CD4-positive, alpha-beta T cell treated with Interleukin-21 for 1 hour (primary cell): ENCODE results near the gene TMEM51.

ENCODE experiments used
- DNase-seq: peaks from one replicate; pipeline ENCODE4 v3.0.0-alpha.2; 2020

The TMEM51 gene

GRCh38 chr1:15179485-15179883 is 25.9 kb downstream of the TMEM51 start:
- DNase-seq: no peak

- no peak for DNase-seq
Measured at GRCh38 chr1:15180189-15180588, 26.6 kb downstream of the TMEM51 start.

DNA sequence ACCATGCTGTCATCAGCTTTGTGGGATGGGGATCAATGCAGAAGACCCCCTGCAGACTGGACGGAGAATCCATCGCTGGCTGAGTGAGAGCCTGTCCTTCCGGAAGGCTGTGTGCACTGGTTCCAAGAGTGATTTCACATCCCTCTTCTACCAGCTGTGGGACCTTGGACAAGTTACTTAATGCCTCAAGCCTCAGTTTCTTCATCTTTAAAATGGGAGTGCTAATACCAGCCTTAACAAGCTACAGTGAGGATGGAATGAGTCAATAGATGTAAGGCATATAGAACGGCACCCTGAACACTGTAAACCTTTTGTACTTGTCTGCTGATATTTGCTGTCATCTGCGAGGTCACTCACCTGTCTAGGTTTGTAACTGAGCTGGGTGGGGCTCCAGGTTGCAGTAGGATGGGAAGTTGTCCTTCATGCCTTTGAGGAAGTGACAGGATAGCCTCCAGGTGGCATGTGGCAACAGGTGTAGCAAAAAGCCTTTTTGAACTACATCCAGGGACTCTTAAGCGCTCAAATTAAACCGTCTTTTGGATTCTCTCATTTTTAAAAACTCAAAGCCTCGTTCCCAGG is 27.5 kb downstream of the TMEM51 start:
- DNase-seq: no peak

DNA sequence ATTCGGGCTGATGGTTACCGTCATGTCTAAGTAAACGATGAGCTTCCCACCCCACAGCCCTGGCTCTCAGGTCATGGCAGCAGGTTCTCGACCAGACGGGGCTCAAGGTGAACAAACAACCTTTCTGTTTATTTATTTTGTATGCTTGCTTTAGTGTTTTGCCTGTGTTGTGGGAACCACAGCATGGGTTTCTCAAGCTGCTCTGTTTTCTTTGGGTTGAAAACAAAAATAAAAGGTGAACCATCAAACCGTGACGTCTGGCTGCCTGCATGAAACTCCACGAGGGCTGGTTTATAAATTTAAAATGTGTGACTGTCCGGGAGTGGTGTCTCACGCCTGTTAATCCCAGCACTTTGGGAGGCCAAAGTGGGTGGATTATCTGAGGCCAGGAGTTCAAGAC is 28.0 kb downstream of the TMEM51 start:
- DNase-seq: no peak

GRCh38 chr1:15184436-15185241 is 31.1 kb downstream of the TMEM51 start:
- no peak for DNase-seq

GRCh38 chr1:15185617-15186016 is 32.1 kb downstream of the TMEM51 start:
- DNase-seq: no peak

DNA sequence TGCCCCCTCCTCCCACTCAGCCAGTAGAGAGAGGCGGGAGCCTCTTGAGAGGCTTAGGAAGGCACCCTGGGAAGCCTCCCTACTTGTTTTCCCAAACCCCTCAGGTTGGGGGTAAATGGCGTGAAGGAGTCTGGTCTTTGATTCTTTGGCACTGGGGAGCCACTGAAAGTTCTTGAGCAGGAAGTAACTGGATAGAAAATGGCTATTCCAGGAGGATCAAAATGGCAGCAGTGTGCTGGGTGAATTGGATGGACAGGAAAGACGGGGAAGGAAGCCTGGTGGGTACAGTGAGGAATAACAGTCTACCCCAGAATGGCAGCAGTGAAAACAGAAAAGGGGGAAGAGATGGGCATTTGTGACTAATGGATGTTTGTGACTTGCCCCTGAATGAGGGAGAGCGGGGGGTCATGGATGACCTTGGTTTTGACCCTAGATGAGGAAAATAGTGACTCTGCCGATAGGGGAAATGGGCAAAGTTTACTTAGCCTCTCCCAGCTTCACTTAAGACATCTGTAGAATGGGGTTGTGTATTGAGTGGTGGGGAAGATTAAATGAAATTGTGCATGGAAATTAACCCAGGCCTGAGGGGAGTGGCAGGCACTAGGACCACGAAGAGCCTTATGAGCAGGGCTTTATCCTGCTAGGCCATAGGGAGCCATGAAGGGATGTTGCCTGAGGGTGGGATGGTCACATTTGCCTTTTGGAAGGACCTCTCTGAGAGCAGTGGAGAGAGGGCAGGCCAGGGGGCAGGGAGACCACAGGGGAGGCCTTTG is 32.7 kb downstream of the TMEM51 start:
- DNase-seq: no peak

GRCh38 chr1:15186846-15187151 is 33.3 kb downstream of the TMEM51 start:
- DNase-seq: no peak

- no peak for DNase-seq
Measured at GRCh38 chr1:15187175-15188129, 33.9 kb downstream of the TMEM51 start.

DNA sequence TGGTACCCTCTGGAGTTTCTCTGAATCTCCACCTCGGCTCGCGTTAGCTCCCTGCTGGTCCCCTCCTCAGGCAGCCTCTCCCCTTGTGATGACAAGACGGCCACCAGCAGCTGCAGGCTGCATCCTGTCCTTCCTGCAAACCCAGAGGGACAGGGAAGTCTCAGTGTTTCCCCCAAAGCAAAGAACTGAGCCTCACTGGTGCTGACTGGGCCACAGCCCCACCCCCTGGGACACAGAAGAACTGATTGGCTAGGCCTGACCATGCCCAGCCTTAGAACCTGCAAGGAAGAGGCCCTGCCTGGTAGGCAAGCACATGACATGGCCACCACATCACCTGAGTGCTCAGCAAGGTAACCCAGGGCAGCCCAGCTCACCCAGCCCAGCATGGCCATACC is 34.6 kb downstream of the TMEM51 start:
- DNase-seq: no peak

GRCh38 chr1:15188678-15189077 is 35.1 kb downstream of the TMEM51 start:
- DNase-seq: no peak

GRCh38 chr1:15189692-15190370 is 36.3 kb downstream of the TMEM51 start:
- DNase-seq: no peak

- DNase-seq: no peak
Measured at GRCh38 chr1:15191267-15191666, 37.7 kb downstream of the TMEM51 start.

GRCh38 chr1:15191770-15192169 is 38.2 kb downstream of the TMEM51 start:
- no peak for DNase-seq

- no peak for DNase-seq
Measured at GRCh38 chr1:15192916-15193550, 39.5 kb downstream of the TMEM51 start.

- DNase-seq: no peak
Measured at GRCh38 chr1:15195420-15196052, 42.0 kb downstream of the TMEM51 start.

DNA sequence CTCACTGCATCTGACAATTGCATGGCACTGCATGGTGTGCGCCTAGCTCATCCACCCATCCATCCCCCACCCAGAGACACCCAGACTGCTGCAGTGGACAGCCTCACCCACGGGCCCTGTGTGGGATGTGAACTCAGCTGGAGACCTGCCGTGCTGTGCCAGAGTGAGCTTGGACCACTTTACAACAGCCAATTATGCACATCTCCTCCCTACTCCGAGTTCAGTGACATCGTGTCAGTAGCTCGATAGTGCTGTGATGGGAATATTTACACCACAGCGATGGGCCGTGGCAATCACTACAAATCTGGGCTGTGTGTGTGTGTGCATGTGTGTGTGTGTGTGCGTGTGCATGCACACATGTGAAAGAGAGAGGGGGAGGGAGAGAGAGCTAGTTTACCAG is 42.5 kb downstream of the TMEM51 start:
- no peak for DNase-seq

DNA sequence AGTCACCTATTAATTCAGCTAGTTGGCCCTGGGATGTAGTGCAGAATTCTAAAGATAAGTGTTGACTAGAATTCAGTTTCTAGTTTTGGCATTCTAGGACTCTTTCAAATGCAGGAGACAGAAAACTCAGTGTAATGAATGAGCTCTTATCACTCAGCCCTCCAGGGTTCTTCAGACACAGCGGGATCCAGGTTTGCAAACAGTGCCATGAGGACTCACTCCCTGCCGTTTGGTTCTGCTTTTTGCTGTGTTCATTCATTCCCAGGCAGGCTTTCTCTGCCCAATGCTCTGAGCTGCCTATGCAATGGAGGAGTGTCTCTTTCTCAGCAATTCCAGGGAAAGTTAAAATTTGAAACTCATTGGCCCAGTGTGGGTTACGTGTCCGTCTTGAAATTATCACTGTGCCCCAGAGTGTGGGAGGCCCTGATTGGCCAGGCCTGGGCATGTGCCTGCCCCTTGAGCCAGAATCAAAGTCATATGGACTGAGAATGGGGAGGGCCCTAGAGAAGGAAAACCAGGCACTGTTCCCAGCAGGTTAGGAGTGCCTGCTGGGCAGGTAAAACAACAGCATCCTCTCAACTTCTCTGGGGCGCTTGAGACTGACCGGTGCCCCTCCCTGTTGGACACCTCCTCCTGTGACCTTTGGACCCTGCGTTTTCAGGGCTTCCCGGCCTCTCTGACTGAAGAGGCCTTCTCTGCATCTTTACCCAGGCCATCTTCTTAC is 43.4 kb downstream of the TMEM51 start:
- DNase-seq: no peak

- no peak for DNase-seq
Measured at GRCh38 chr1:15197591-15198447, 44.3 kb downstream of the TMEM51 start.

DNA sequence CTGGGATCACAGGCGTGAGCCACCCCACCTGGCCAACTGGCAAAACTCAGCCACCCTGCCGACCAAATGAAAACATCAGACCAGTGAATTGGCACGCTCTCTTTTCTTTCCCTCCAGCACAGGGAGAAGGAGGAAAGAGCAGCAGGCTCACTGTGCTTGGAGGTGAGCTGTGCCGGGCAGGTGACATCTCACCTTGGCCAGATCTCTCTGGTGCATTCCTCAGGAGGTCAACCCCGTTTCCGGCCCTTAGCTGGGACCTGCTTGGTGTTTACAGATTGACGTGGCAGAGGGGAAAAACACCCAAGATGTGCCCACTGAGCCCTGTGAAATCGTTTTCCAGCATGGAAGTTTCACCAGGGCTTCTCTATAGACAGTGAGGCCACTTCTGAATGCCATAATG is 45.1 kb downstream of the TMEM51 start:
- no peak for DNase-seq
